GM23338 (cell line): Measurements from ENCODE around the gene FAM50A. TPM values are rescaled to one million over a fixed set of nuclear protein-coding genes. Genes with fewer than 3 reads are reported as not detected.

Source experiments
- ATAC-seq: fragments of 200-7000 bp; cut with Tn5 transposase; 3 replicates; pipeline ENCODE4 v1.9.1; 2020
- DNase-seq: peaks from one replicate; pipeline ENCODE4 v3.0.0-alpha.2; 2015; ENCODE audit warnings: low spot score
- H2AFZ ChIP-seq: fragments of 200-600 bp; sonication (generic); 2 replicates; pipeline ENCODE4 v1.8.0; 2016; ENCODE audit warnings: antibody characterized with exemption, mild to moderate bottlenecking, moderate library complexity
- H3F3A ChIP-seq: fragments of 200-600 bp; sonication (generic); replicated peaks from 2 replicates; pipeline ENCODE4 v1.8.0; 2017; ENCODE audit warnings: antibody characterized with exemption, mixed run types, low read depth
- H3K27ac ChIP-seq: fragments of 200-600 bp; sonication (generic); 2 replicates; pipeline ENCODE4 v1.6.1; 2016; ENCODE audit warnings: low read depth
- H3K27me3 ChIP-seq: fragments of 200-600 bp; sonication (generic); 2 replicates; pipeline ENCODE4 v1.8.0; 2016; ENCODE audit warnings: mild to moderate bottlenecking, mixed run types, moderate library complexity; ENCODE audit not compliant: insufficient read depth
- H3K36me3 ChIP-seq: fragments of 200-600 bp; sonication (generic); 2 replicates; pipeline ENCODE4 v1.8.0; 2016; ENCODE audit warnings: mild to moderate bottlenecking; ENCODE audit not compliant: insufficient read depth
- H3K4me1 ChIP-seq: fragments of 200-600 bp; sonication (generic); 2 replicates; pipeline ENCODE4 v1.8.0; 2016; ENCODE audit warnings: mild to moderate bottlenecking, moderate library complexity; ENCODE audit not compliant: insufficient read depth
- H3K4me2 ChIP-seq: fragments of 200-600 bp; sonication (generic); 2 replicates; pipeline ENCODE4 v1.7.1; 2017; ENCODE audit warnings: mixed run types
- H3K4me3 ChIP-seq: fragments of 200-600 bp; sonication (generic); 2 replicates; pipeline ENCODE4 v1.6.1; 2016; ENCODE audit warnings: mixed run types
- H3K79me2 ChIP-seq: fragments of 200-600 bp; sonication (generic); replicated peaks from 2 replicates; pipeline ENCODE4 v1.8.0; 2017; ENCODE audit warnings: mild to moderate bottlenecking; ENCODE audit not compliant: insufficient read depth
- H3K9me2 ChIP-seq: fragments of 200-600 bp; sonication (generic); 2 replicates; pipeline ENCODE4 v1.8.0; 2017; ENCODE audit not compliant: insufficient read depth
- H4K20me1 ChIP-seq: fragments of 200-600 bp; sonication (generic); replicated peaks from 2 replicates; pipeline ENCODE4 v1.8.0; 2017; ENCODE audit warnings: mild to moderate bottlenecking; ENCODE audit not compliant: insufficient read depth
- H3K27ac Mint-ChIP-seq: 2 replicates; pipeline ENCODE4 v1.8.0; 2020; ENCODE audit warnings: inconsistent platforms, mild to moderate bottlenecking, moderate library complexity, mixed read lengths
- H3K27me3 Mint-ChIP-seq: 3 replicates; pipeline ENCODE4 v1.8.0; 2022; ENCODE audit warnings: low read depth, mild to moderate bottlenecking, moderate library complexity, mixed read lengths, inconsistent platforms; ENCODE audit not compliant: insufficient read depth, poor library complexity
- H3K36me3 Mint-ChIP-seq: 3 replicates; pipeline ENCODE4 v1.8.0; 2021; ENCODE audit warnings: low read depth, mild to moderate bottlenecking, inconsistent platforms, moderate library complexity, mixed read lengths
- H3K4me1 Mint-ChIP-seq: 3 replicates; pipeline ENCODE4 v1.8.0; 2020; ENCODE audit warnings: mild to moderate bottlenecking, inconsistent platforms, mixed read lengths
- H3K4me3 Mint-ChIP-seq: 3 replicates; pipeline ENCODE4 v1.8.0; 2021; ENCODE audit warnings: moderate library complexity, mild to moderate bottlenecking, inconsistent platforms, mixed read lengths
- H3K9me3 Mint-ChIP-seq: 3 replicates; pipeline ENCODE4 v1.8.0; 2020; ENCODE audit warnings: moderate library complexity, mild to moderate bottlenecking, inconsistent platforms, mixed read lengths
- CREB1 ChIP-seq: fragments of 250-450 bp; sonication (Bioruptor Pico); IDR thresholded peaks from 2 replicates; pipeline ENCODE4 v1.5.0; 2020; ENCODE audit warnings: low read depth, mild to moderate bottlenecking, moderate library complexity
- POLR2AphosphoS5 ChIP-seq: IDR thresholded peaks from 2 replicates; pipeline ENCODE4 v1.6.1; 2016; ENCODE audit warnings: antibody characterized with exemption, low read depth
- polyA plus RNA-seq: library from polyadenylated mRNA; unstranded; fragments of >200 nt; fragmentation: Nextera tagmentation; extraction: Ambion mirVana; gene quantifications from 2 replicates; pipeline ENCODE4 v1.2.1, GENCODE V29; 2016
- total RNA-seq: library from RNA; depleted of rRNA; stranded (reverse); fragments of >200 nt; shearing (Covaris generic); gene quantifications from 2 replicates; pipeline ENCODE4 v1.2.3, GENCODE V29; 2014
- TF ChIP-seq, protein P1 (sequence below): IDR thresholded peaks from one replicate; pipeline ENCODE4 v1.6.1; 2018; ENCODE audit warnings: antibody characterized with exemption; ENCODE audit not compliant: unreplicated experiment
- TF ChIP-seq, protein P2 (sequence below), 2 experiments: fragments of 200-600 bp in 1 of 2; sonication (generic) in 1 of 2; conservative IDR thresholded peaks; 2 replicates each; pipeline versions ENCODE4 v1.5.1 to v1.6.1; 2016 to 2017; ENCODE audit warnings: antibody characterized with exemption in 2 of 2, low read depth in 2 of 2, mild to moderate bottlenecking in 2 of 2, moderate library complexity in 1 of 2

Gene FAM50A
- total and polyA plus RNA-seq, 2 experiments from 2014 or later = 23.9 to 77.6 TPM

DNA sequence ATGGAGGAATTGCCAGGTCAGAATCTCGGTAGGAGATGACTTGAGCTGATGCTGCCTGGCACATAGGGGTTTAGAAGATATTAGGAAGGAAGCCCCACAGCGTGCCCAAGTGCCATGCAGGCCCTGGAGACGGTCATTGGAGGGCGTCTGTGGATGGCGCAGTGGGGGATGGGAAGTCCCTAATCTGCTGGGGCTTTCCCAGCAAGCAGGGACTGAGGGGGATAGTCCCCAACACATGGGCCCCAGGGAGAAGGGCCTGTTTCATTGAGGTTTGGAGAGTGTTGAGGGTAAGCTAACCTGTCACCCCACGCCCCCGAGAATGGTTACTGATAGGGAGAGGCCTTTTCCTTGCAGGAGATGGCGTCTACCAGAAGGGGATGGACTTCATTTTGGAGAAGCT, 24.8 kb upstream of the FAM50A start (continued):
- no peak for TF ChIP-seq POLR2AphosphoS5

DNA sequence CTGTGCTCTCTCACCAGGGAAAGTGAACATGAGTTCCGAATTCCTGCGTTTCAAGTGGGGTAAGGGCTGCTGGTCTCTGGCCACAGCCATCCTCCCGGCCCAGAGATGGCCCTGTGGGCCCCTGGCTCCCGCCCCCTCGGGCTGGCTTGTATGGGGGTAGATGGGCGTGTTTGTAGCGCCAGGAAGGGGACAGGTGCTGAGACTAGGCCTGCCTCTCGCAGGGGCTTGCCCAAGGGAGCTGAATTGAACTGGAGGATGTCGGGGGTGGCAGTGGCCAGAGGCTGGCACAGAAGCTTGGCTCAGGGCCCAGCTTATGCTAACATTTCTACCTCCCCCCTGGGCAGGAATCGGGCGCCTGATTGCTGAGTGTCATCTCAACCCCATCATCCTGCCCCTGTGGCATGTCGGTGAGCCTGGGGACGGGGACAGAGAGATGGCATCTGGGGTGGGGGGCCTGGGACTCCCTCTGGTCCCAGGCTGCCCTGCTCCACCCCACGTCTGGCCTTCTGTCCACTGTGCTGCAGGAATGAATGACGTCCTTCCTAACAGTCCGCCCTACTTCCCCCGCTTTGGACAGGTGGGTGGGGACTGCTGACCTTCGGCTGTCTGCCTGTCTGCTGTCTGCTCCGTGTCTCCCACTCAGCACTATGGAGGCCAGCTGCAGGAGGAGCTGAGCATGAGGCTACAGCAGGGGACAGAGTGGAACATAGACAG, 24.1 kb upstream of the FAM50A start:
- Histone ChIP-seq H3K9me2 (no peaks in the 10 kb centered on the region), H3K4me3 (no peak overlapping the region), H3K27me3 (no peaks in the 10 kb centered on the region), H3F3A (no peaks in the 10 kb centered on the region), H3K4me2 (no peak overlapping the region), H3K4me1 (no peaks in the 10 kb centered on the region), H2AFZ (no peak overlapping the region), H3K27ac (no peak overlapping the region), H3K79me2 (no peaks in the 10 kb centered on the region), H4K20me1 (no peaks in the 10 kb centered on the region), H3K36me3 (no peaks in the 10 kb centered on the region)
- Mint-ChIP-seq H3K27me3 (peaks cover 2% of the 10 kb centered on the region), H3K36me3 (peaks cover 12% of the 10 kb centered on the region), H3K9me3 (no peaks in the 10 kb centered on the region), H3K27ac (no peak overlapping the region), H3K4me1 (no peaks in the 10 kb centered on the region), H3K4me3 (no peak overlapping the region)
- DNase-seq = no peak
- no peak for ATAC-seq
- TF ChIP-seq, protein P1, sequence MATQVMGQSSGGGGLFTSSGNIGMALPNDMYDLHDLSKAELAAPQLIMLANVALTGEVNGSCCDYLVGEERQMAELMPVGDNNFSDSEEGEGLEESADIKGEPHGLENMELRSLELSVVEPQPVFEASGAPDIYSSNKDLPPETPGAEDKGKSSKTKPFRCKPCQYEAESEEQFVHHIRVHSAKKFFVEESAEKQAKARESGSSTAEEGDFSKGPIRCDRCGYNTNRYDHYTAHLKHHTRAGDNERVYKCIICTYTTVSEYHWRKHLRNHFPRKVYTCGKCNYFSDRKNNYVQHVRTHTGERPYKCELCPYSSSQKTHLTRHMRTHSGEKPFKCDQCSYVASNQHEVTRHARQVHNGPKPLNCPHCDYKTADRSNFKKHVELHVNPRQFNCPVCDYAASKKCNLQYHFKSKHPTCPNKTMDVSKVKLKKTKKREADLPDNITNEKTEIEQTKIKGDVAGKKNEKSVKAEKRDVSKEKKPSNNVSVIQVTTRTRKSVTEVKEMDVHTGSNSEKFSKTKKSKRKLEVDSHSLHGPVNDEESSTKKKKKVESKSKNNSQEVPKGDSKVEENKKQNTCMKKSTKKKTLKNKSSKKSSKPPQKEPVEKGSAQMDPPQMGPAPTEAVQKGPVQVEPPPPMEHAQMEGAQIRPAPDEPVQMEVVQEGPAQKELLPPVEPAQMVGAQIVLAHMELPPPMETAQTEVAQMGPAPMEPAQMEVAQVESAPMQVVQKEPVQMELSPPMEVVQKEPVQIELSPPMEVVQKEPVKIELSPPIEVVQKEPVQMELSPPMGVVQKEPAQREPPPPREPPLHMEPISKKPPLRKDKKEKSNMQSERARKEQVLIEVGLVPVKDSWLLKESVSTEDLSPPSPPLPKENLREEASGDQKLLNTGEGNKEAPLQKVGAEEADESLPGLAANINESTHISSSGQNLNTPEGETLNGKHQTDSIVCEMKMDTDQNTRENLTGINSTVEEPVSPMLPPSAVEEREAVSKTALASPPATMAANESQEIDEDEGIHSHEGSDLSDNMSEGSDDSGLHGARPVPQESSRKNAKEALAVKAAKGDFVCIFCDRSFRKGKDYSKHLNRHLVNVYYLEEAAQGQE = no peak

DNA sequence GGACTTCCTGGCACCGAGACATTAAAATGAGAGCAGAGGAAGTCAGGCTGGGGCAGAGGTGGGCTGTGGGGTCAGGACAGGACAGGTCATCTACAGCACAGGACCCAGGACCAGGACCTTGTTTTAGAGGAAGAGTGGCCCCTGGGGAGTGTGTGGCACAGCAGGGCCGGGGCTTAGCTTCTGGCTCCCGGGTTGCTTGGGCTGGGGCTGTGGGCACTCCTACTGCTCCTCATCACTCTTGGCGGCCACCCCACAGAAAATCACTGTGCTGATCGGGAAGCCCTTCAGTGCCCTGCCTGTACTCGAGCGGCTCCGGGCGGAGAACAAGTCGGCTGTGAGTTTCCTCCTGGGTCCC, 23.6 kb upstream of the FAM50A start:
- H3K4me3 Mint-ChIP-seq = no peak overlapping the region
- no peak overlapping the region for H3K27ac ChIP-seq
- ATAC-seq = no peak
- no peak for DNase-seq
- TF ChIP-seq, protein P2, sequence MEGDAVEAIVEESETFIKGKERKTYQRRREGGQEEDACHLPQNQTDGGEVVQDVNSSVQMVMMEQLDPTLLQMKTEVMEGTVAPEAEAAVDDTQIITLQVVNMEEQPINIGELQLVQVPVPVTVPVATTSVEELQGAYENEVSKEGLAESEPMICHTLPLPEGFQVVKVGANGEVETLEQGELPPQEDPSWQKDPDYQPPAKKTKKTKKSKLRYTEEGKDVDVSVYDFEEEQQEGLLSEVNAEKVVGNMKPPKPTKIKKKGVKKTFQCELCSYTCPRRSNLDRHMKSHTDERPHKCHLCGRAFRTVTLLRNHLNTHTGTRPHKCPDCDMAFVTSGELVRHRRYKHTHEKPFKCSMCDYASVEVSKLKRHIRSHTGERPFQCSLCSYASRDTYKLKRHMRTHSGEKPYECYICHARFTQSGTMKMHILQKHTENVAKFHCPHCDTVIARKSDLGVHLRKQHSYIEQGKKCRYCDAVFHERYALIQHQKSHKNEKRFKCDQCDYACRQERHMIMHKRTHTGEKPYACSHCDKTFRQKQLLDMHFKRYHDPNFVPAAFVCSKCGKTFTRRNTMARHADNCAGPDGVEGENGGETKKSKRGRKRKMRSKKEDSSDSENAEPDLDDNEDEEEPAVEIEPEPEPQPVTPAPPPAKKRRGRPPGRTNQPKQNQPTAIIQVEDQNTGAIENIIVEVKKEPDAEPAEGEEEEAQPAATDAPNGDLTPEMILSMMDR (conservative IDR thresholded peaks at IDR 0.05; ENCODE audit: low read depth in 2 of 2) = no peak
- TF ChIP-seq CREB1 (CRISPR knock-in tag) = no peak
- H4K20me1 ChIP-seq = no peaks in the 10 kb centered on the region
- H3K27me3 ChIP-seq = no peaks in the 10 kb centered on the region
- H3F3A ChIP-seq = no peaks in the 10 kb centered on the region
- H3K4me1 Mint-ChIP-seq = no peaks in the 10 kb centered on the region
- H2AFZ ChIP-seq = no peak overlapping the region
- no peak overlapping the region for H3K27ac Mint-ChIP-seq
- no peak overlapping the region for H3K4me2 ChIP-seq
- H3K79me2 ChIP-seq = no peaks in the 10 kb centered on the region
- H3K9me3 Mint-ChIP-seq = no peaks in the 10 kb centered on the region
- no peak overlapping the region for H3K4me3 ChIP-seq
- peaks cover 10% of the 10 kb centered on the region for H3K36me3 Mint-ChIP-seq
- H3K27me3 Mint-ChIP-seq = peaks cover 2% of the 10 kb centered on the region
- H3K9me2 ChIP-seq = no peaks in the 10 kb centered on the region
- H3K36me3 ChIP-seq = no peaks in the 10 kb centered on the region
- no peaks in the 10 kb centered on the region for H3K4me1 ChIP-seq
